Neural cell (in vitro differentiated cells): ENCODE data around the gene ZNF442.

Experiments used
- EP300 ChIP-seq: fragments of 450-650 bp; conservative IDR thresholded peaks from 2 replicates; pipeline ENCODE4 v1.6.1; 2014; ENCODE audit warnings: antibody characterized with exemption, mild to moderate bottlenecking, moderate library complexity; ENCODE audit not compliant: poor library complexity, severe bottlenecking
- EZH2 ChIP-seq: fragments of 200-600, 300-800 bp; shearing (Covaris generic), sonication (generic); IDR thresholded peaks from 2 replicates; pipeline ENCODE4 v1.6.1; 2014; ENCODE audit warnings: antibody characterized with exemption, low read length, borderline replicate concordance, mild to moderate bottlenecking; ENCODE audit not compliant: insufficient read depth, poor library complexity, severe bottlenecking
- MXI1 ChIP-seq: fragments of 450-650 bp; conservative IDR thresholded peaks from 2 replicates; pipeline ENCODE4 v1.6.1; 2014; ENCODE audit warnings: antibody characterized with exemption, mild to moderate bottlenecking; ENCODE audit not compliant: poor library complexity, severe bottlenecking
- POLR2AphosphoS5 ChIP-seq: IDR thresholded peaks from 2 replicates; pipeline ENCODE4 v1.6.1; 2012
- RAD21 ChIP-seq: fragments of 450-650 bp; conservative IDR thresholded peaks from 2 replicates; pipeline ENCODE4 v1.6.1; 2014; ENCODE audit warnings: antibody characterized with exemption, mild to moderate bottlenecking, moderate library complexity
- SMC3 ChIP-seq: fragments of 450-650 bp; conservative IDR thresholded peaks from 2 replicates; pipeline ENCODE4 v1.6.1; 2014; ENCODE audit warnings: antibody characterized with exemption, mild to moderate bottlenecking, moderate library complexity; ENCODE audit not compliant: poor library complexity
- TAF1 ChIP-seq: IDR thresholded peaks from 2 replicates; pipeline ENCODE4 v1.6.1; 2012; ENCODE audit warnings: low read depth
- TF ChIP-seq, protein P1 (sequence below): fragments of 450-650 bp; IDR thresholded peaks from 2 replicates; pipeline ENCODE4 v1.5.1; 2014; ENCODE audit warnings: antibody characterized with exemption, mild to moderate bottlenecking, moderate library complexity; ENCODE audit not compliant: poor library complexity, severe bottlenecking
- TF ChIP-seq, protein P2 (sequence below): IDR thresholded peaks from 2 replicates; pipeline ENCODE4 v1.6.1; 2012; ENCODE audit warnings: borderline replicate concordance

DNA sequence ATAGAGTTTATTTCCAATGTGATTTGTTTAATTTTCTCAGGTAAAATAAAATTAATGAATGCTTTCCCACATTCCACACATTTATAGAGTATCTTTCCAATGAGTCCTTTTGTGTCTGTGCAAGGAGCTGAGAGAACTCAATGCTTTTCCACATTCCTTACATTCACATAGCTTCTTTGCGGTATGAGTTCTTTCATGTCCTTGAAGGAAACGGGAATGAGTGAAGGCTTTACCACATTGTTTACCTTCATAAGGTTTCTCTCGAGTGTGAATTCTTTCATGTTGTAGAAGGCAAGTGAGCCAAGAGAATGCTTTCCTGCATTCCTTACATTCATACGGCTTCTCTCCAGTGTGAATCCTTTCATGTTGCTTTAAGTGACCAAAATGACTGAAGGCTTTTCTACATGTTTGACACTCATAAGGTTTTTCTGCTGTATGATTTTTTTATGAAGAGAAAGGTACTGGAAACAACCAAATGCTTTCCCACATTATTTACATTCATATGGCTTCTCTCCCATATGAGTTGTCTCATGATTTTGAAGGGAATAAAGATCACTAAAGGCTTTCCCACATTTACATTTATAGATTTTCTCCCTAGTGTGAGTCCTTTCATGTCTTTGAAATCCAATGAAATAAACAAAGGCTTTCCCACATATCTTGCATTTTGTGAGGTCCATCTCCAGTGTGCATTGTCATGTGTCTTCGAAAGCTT lies 14.4 kb upstream of the ZNF442 start:
- TF ChIP-seq, protein P1, sequence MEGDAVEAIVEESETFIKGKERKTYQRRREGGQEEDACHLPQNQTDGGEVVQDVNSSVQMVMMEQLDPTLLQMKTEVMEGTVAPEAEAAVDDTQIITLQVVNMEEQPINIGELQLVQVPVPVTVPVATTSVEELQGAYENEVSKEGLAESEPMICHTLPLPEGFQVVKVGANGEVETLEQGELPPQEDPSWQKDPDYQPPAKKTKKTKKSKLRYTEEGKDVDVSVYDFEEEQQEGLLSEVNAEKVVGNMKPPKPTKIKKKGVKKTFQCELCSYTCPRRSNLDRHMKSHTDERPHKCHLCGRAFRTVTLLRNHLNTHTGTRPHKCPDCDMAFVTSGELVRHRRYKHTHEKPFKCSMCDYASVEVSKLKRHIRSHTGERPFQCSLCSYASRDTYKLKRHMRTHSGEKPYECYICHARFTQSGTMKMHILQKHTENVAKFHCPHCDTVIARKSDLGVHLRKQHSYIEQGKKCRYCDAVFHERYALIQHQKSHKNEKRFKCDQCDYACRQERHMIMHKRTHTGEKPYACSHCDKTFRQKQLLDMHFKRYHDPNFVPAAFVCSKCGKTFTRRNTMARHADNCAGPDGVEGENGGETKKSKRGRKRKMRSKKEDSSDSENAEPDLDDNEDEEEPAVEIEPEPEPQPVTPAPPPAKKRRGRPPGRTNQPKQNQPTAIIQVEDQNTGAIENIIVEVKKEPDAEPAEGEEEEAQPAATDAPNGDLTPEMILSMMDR: no peak
- TF ChIP-seq RAD21 (no peak), POLR2AphosphoS5 (no peak), EZH2 (no peak), TAF1 (no peak), EP300 (no peak), SMC3 (no peak), MXI1 (no peak)
- TF ChIP-seq, protein P2, sequence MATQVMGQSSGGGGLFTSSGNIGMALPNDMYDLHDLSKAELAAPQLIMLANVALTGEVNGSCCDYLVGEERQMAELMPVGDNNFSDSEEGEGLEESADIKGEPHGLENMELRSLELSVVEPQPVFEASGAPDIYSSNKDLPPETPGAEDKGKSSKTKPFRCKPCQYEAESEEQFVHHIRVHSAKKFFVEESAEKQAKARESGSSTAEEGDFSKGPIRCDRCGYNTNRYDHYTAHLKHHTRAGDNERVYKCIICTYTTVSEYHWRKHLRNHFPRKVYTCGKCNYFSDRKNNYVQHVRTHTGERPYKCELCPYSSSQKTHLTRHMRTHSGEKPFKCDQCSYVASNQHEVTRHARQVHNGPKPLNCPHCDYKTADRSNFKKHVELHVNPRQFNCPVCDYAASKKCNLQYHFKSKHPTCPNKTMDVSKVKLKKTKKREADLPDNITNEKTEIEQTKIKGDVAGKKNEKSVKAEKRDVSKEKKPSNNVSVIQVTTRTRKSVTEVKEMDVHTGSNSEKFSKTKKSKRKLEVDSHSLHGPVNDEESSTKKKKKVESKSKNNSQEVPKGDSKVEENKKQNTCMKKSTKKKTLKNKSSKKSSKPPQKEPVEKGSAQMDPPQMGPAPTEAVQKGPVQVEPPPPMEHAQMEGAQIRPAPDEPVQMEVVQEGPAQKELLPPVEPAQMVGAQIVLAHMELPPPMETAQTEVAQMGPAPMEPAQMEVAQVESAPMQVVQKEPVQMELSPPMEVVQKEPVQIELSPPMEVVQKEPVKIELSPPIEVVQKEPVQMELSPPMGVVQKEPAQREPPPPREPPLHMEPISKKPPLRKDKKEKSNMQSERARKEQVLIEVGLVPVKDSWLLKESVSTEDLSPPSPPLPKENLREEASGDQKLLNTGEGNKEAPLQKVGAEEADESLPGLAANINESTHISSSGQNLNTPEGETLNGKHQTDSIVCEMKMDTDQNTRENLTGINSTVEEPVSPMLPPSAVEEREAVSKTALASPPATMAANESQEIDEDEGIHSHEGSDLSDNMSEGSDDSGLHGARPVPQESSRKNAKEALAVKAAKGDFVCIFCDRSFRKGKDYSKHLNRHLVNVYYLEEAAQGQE: no peak
